Tibial nerve (tissue), 4 donors: ENCODE results near the gene OR13G1. TPM values are rescaled to one million over a fixed set of nuclear protein-coding genes. Genes with fewer than 3 reads are reported as not detected.
"Not testable (repeated sequence)": the region's sequence is repeated elsewhere in the genome, so short reads cannot be mapped to it uniquely, and the experiment has no call there.

ENCODE experiments used
- DNase-seq, 2 donors: peaks; one replicate each; pipeline ENCODE4 v3.0.0-alpha.2; 2019; ENCODE audit warnings: low spot score in 2 of 2
- H3K27ac ChIP-seq, 4 donors: fragments of 200-600 bp; sonication (generic) in 3 of 4; one replicate each; pipeline ENCODE4 v1.5.1; 2017 to 2019; ENCODE audit warnings: mild to moderate bottlenecking in 1 of 4
- H3K27me3 ChIP-seq, 2 donors: fragments of 200-600 bp; sonication (generic) in 1 of 2; one replicate each; pipeline versions ENCODE4 v1.5.1 to v1.6.0; 2017 to 2019
- H3K36me3 ChIP-seq, 3 donors: fragments of 200-600 bp; sonication (generic); one replicate each; pipeline ENCODE4 v1.5.1; 2018 to 2019
- H3K4me1 ChIP-seq, 4 donors: fragments of 200-600 bp; sonication (generic) in 3 of 4; one replicate each; pipeline ENCODE4 v1.5.1; 2017 to 2019
- H3K4me3 ChIP-seq, 4 donors: fragments of 200-600 bp; sonication (generic) in 3 of 4; one replicate each; pipeline ENCODE4 v1.5.1; 2017 to 2019; ENCODE audit warnings: mild to moderate bottlenecking in 1 of 4, moderate library complexity in 1 of 4
- H3K9me3 ChIP-seq, 4 donors: fragments of 200-600 bp; sonication (generic) in 3 of 4; one replicate each; pipeline ENCODE4 v1.5.1; 2017 to 2019
- CTCF ChIP-seq, 5 experiments: fragments of 200-600 bp in 3 of 5; fragments of 450-650 bp in 2 of 5; sonication (generic) in 3 of 5; IDR thresholded peaks; one replicate each; pipeline ENCODE4 v1.5.1; 2016 to 2019; ENCODE audit warnings: antibody characterized with exemption in 5 of 5, mild to moderate bottlenecking in 3 of 5, moderate library complexity in 2 of 5
- EP300 ChIP-seq, 2 donors: sonication (generic); formaldehyde crosslinking; IDR thresholded peaks; one replicate each; pipeline ENCODE4 v1.6.1; 2017; ENCODE audit warnings: antibody characterized with exemption in 2 of 2, mild to moderate bottlenecking in 1 of 2
- POLR2A ChIP-seq, 2 donors: fragments of 450-650 bp; IDR thresholded peaks; one replicate each; pipeline ENCODE4 v1.6.1; 2017; ENCODE audit warnings: antibody characterized with exemption in 2 of 2, mild to moderate bottlenecking in 2 of 2, moderate library complexity in 2 of 2
- WGBS, 2 donors: methylation state at CpG; one replicate each; pipeline ENCODE4 v1.1.5; 2018; 5-methylcytosine and 5-hydroxymethylcytosine counted together
- total RNA-seq, 4 donors: library from RNA; depleted of rRNA; stranded (reverse); fragments of >200 nt; gene quantifications; one replicate each; pipeline ENCODE4 v1.1.0, GENCODE V29; 2016

OR13G1 gene, protein sequence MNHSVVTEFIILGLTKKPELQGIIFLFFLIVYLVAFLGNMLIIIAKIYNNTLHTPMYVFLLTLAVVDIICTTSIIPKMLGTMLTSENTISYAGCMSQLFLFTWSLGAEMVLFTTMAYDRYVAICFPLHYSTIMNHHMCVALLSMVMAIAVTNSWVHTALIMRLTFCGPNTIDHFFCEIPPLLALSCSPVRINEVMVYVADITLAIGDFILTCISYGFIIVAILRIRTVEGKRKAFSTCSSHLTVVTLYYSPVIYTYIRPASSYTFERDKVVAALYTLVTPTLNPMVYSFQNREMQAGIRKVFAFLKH
- not detected for total RNA-seq

DNA sequence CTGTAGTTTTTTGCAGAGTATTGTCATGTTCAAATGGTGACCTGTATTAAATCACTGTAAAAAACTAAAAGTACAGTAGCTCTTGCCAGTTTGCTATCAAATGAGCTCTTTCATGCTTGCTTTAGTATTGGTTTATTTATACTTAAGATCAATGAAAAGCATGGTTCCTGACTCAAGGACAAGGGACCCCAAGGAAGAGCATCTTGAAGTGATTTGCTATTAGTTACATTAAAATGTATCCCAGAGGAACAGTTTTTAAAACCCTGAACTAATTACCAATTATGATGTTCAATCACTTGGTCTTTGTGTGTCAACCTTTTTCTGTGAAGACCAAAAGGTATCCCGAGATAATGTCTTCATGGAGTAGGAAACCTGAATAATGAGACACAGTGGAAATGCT lies at the start of gene OR13G1:
Gene OR13G1, minus strand, starts transcription at position 101 of the 400 bp plus-strand sequence. CDS start 6,698 bp downstream, outside the sequence.
- Histone ChIP-seq H3K4me1 (no peaks in the 10 kb centered on the region), H3K4me3 (no peak within 1 kb of the TSS), H3K27ac (no peak within 1 kb of the TSS), H3K36me3 (no peaks in the 10 kb centered on the region), H3K27me3 (no peaks in the 10 kb centered on the region), H3K9me3 (no peaks in the 10 kb centered on the region)
- WGBS, 2 donors = 63 to 66% methylated on average over 1 of the region's 1 CpG
- no peak for DNase-seq
- TF ChIP-seq POLR2A (IDR thresholded peaks at IDR 0.05) (no peak), EP300 (IDR thresholded peaks at IDR 0.05) (no peak), CTCF (IDR thresholded peaks at IDR 0.05) (no peak)

GRCh38 chr1:247721222-247721621 lies 41.7 kb upstream of the OR13G1 start:
- H3K9me3 ChIP-seq = peaks cover 0 to 12% (median 0%) of the 10 kb centered on the region in 4 donors
- no peak overlapping the region for H3K4me3 ChIP-seq
- no peaks in the 10 kb centered on the region for H3K27me3 ChIP-seq
- H3K4me1 ChIP-seq = no peaks in the 10 kb centered on the region
- WGBS, 2 donors = 92 to 96% methylated on average over 4 of the region's 4 CpGs
- H3K36me3 ChIP-seq = no peaks in the 10 kb centered on the region
- TF ChIP-seq CTCF (IDR thresholded peaks at IDR 0.05) = no peak
- TF ChIP-seq POLR2A (IDR thresholded peaks at IDR 0.05) = no peak
- TF ChIP-seq EP300 (IDR thresholded peaks at IDR 0.05) = no peak
- H3K27ac ChIP-seq = no peak overlapping the region
- DNase-seq = no peak

DNA sequence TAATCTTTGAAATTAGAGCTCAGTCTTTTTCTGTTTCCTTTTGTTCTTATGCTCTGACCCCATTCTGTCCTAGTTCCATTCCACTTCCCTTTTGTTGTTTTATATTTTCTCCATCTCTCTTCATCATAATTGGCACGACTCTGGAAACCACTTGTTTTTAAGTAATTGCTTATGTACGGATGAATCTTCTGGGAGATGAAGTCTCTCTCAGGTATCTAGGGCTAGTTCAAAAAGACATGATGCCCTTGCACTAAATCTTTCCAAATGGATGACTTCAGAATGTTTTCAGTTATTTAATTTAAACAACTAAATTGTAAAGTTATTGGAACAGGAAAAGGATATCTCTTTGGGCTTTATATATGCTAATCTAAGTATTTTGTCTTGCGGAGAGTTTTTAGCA lies 37.0 kb upstream of the OR13G1 start, which contains the start of gene OR6F1:
Gene OR6F1, minus strand, starts transcription at position 101 of the 400 bp plus-strand sequence. CDS start 3,891 bp downstream, outside the sequence.
- TF ChIP-seq EP300 (IDR thresholded peaks at IDR 0.05) (no peak), CTCF (IDR thresholded peaks at IDR 0.05) (no peak), POLR2A (IDR thresholded peaks at IDR 0.05) (no peak)
- Histone ChIP-seq H3K27ac (no peak within 1 kb of the TSS), H3K36me3 (no peaks in the 10 kb centered on the region), H3K4me3 (no peak within 1 kb of the TSS), H3K4me1 (no peaks in the 10 kb centered on the region), H3K27me3 (no peaks in the 10 kb centered on the region), H3K9me3 (peaks cover 0 to 8% (median 0%) of the 10 kb centered on the region in 4 donors)
- no peak for DNase-seq
- WGBS, 2 donors = 82 to 83% methylated on average over 3 of the region's 3 CpGs

- Histone ChIP-seq H3K4me1 (no peaks in the 10 kb centered on the region), H3K9me3 (no peaks in the 10 kb centered on the region), H3K4me3 (no peak overlapping the region), H3K27me3 (no peaks in the 10 kb centered on the region), H3K36me3 (no peaks in the 10 kb centered on the region), H3K27ac (no peak overlapping the region)
- DNase-seq = no peak
- TF ChIP-seq EP300 (IDR thresholded peaks at IDR 0.05) (no peak), CTCF (IDR thresholded peaks at IDR 0.05) (no peak)
- WGBS, 2 donors = 93 to 96% methylated on average over 7 of the region's 7 CpGs
These were observed 34.2 kb upstream of the OR13G1 start for GRCh38 chr1:247713753-247714152.

GRCh38 chr1:247710681-247711080 lies 31.1 kb upstream of the OR13G1 start:
- H3K27ac ChIP-seq, DNase-seq, H3K36me3 ChIP-seq, H3K4me1 ChIP-seq, H3K4me3 ChIP-seq, H3K9me3 ChIP-seq, H3K27me3 ChIP-seq: not testable (repeated sequence)
- 86 to 94% methylated on average over 8 of the region's 8 CpGs for WGBS, 2 donors
